ENCODE results near the gene CDIPT. TPM values are rescaled to one million over a fixed set of nuclear protein-coding genes. Genes with fewer than 3 reads are reported as not detected.

CDIPT gene
- total RNA-seq, 2 donors from 2014 or later = 135 to 138 TPM

GRCh38 chr16:29878172-29878571 lies 15.1 kb upstream of the CDIPT start:
- DNase-seq (ENCODE audit: low spot score) = no peak
- peaks cover 2 to 18% of the 10 kb centered on the region in 2 donors for H3K27me3 ChIP-seq

GRCh38 chr16:29877266-29877961 lies 14.4 kb upstream of the CDIPT start:
- Histone ChIP-seq H3K4me3 (no peak overlapping the region), H3K9me3 (no peaks in the 10 kb centered on the region), H3K27me3 (peaks cover 2 to 18% of the 10 kb centered on the region in 2 donors), H3K36me3 (no peaks in the 10 kb centered on the region), H3K4me1 (peaks cover 0 to 13% of the 10 kb centered on the region in 2 donors), H3K27ac (no peak overlapping the region)
- DNase-seq (ENCODE audit: low spot score) = no peak
- no peak for TF ChIP-seq CTCF (IDR thresholded peaks at IDR 0.05)

More at GRCh38 chr16:29878172-29878571, 15.1 kb upstream of the CDIPT start:
- Histone ChIP-seq H3K36me3 (no peaks in the 10 kb centered on the region), H3K9me3 (no peaks in the 10 kb centered on the region), H3K4me3 (no peak overlapping the region), H3K4me1 (peaks cover 0 to 13% of the 10 kb centered on the region in 2 donors), H3K27ac (no peak overlapping the region)
- TF ChIP-seq CTCF (IDR thresholded peaks at IDR 0.05) = no peak

- Histone ChIP-seq H3K4me3 (peak overlapping the region in 1 of 2 donors; percentile 24), H3K36me3 (no peaks in the 10 kb centered on the region), H3K27me3 (peaks cover 2 to 18% of the 10 kb centered on the region in 2 donors), H3K27ac (no peak overlapping the region), H3K4me1 (peaks cover 0 to 13% of the 10 kb centered on the region in 2 donors), H3K9me3 (no peaks in the 10 kb centered on the region)
- no peak for TF ChIP-seq CTCF (IDR thresholded peaks at IDR 0.05)
- DNase-seq (ENCODE audit: low spot score) = no peak
These were observed 13.7 kb upstream of the CDIPT start for GRCh38 chr16:29876594-29877249.

- Histone ChIP-seq H3K4me3 (peak overlapping the region in 1 of 2 donors; percentile 24), H3K36me3 (no peaks in the 10 kb centered on the region), H3K27me3 (peaks cover 2 to 18% of the 10 kb centered on the region in 2 donors), H3K27ac (no peak overlapping the region), H3K9me3 (no peaks in the 10 kb centered on the region), H3K4me1 (peaks cover 0 to 13% of the 10 kb centered on the region in 2 donors)
- DNase-seq (ENCODE audit: low spot score) = no peak
- TF ChIP-seq CTCF (IDR thresholded peaks at IDR 0.05) = no peak
These were observed 13.2 kb upstream of the CDIPT start for GRCh38 chr16:29876217-29876593.

- Histone ChIP-seq H3K4me3 (no peak overlapping the region), H3K4me1 (peaks cover 0 to 13% of the 10 kb centered on the region in 2 donors), H3K36me3 (no peaks in the 10 kb centered on the region), H3K27me3 (peaks cover 2 to 18% of the 10 kb centered on the region in 2 donors), H3K27ac (no peak overlapping the region), H3K9me3 (no peaks in the 10 kb centered on the region)
- no peak for DNase-seq (ENCODE audit: low spot score)
- TF ChIP-seq CTCF (IDR thresholded peaks at IDR 0.05) = no peak
These were observed 12.2 kb upstream of the CDIPT start for GRCh38 chr16:29875206-29875605.
